GM12892 (cell line): ENCODE measurements around the gene CCS.

Experiments used
- DNase-seq: peaks from one replicate; pipeline ENCODE4 v3.0.0; 2011; ENCODE audit not compliant: insufficient read length
- FAIRE-seq: peaks from 2 replicates; lab custom pipeline; 2011; peaks lifted over from hg19 to GRCh38; lab: Jason Lieb, UNC
- POLR2A ChIP-seq: IDR thresholded peaks from 2 replicates; pipeline ENCODE4 v1.6.1; 2011; ENCODE audit warnings: low read depth, low read length, control low read depth
- POLR2AphosphoS5 ChIP-seq: IDR thresholded peaks from 2 replicates; pipeline ENCODE4 v1.6.1; 2011; ENCODE audit warnings: low read depth, low read length, control low read depth
- TAF1 ChIP-seq: IDR thresholded peaks from 2 replicates; pipeline ENCODE4 v1.6.1; 2011; ENCODE audit warnings: low read depth, mild to moderate bottlenecking, control low read depth, low read length, borderline replicate concordance

Gene CCS

DNA sequence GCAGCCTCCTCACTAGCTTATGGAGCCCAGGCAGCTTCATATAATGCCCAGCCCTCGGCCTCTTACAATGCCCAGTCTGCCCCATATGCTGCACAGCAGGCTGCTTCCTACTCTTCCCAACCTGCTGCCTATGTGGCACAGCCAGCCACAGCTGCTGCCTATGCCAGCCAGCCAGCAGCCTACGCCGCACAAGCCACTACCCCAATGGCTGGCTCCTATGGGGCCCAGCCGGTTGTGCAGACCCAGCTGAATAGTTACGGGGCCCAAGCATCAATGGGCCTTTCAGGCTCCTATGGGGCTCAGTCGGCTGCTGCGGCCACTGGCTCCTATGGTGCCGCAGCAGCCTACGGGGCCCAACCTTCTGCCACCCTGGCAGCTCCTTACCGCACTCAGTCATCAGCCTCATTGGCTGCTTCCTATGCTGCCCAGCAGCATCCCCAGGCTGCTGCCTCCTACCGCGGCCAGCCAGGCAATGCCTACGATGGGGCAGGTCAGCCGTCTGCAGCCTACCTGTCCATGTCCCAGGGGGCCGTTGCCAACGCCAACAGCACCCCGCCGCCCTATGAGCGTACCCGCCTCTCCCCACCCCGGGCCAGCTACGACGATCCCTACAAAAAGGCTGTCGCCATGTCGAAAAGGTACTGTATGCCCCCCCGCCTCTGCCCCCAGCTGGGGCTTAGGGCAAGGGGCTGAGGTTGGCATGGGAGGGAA is 32.2 kb downstream of the CCS start:
- no peak for TF ChIP-seq TAF1
- peak; percentile 0; the same call in 1 of the 2 replicates for TF ChIP-seq POLR2A
- FAIRE-seq: no peak
- DNase-seq: no peak

DNA sequence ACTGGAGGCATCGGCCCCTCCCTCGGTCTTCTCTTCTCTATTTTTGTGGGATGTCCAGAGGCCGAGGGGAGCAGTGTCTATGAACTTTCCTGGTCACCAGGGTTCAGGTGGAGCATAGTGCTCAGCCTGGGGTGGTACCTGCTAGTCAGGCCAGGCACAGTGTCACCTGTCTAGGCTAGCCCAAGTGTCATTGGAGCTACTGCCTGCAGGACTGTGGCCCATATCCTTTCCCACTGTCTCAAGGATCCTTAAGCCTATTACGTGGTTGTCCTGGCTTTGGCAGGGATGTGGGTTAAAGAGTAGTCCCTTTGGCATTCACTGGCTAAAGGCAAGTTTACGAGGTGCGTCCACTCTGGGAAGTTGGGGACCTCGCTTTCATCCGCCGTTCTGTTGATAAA is 32.8 kb downstream of the CCS start:
- DNase-seq: no peak
- no peak for FAIRE-seq

DNA sequence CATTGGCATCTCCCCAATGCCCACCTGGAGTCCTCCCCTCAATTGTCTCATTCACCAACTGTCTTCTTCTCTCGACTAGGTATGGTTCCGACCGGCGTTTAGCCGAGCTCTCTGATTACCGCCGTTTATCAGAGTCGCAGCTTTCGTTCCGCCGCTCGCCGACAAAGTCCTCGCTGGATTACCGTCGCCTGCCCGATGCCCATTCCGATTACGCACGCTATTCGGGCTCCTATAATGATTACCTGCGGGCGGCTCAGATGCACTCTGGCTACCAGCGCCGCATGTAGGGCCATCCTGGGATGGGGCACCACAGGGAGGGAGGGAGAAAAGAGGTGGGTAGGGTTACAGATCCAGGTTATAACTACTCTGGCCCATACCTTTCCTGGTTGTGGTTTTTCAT is 33.4 kb downstream of the CCS start:
- TF ChIP-seq POLR2A: no peak
- TF ChIP-seq POLR2AphosphoS5: no peak
- TF ChIP-seq TAF1: no peak
- FAIRE-seq (no peak), DNase-seq (no peak)

More for the DNA sequence above, 32.8 kb downstream of the CCS start:
- TF ChIP-seq POLR2A (no peak; the same call in 1 of the 2 replicates), POLR2AphosphoS5 (0 out of 2 replicates have a peak, but pooled peaks have one; percentile 42), TAF1 (no peak)

GRCh38 chr11:66626926-66627325 is 33.9 kb downstream of the CCS start:
- FAIRE-seq (no peak), DNase-seq (no peak)
- no peak for TF ChIP-seq TAF1
- no peak for TF ChIP-seq POLR2A
- no peak; the same call in 1 of the 2 replicates for TF ChIP-seq POLR2AphosphoS5

DNA sequence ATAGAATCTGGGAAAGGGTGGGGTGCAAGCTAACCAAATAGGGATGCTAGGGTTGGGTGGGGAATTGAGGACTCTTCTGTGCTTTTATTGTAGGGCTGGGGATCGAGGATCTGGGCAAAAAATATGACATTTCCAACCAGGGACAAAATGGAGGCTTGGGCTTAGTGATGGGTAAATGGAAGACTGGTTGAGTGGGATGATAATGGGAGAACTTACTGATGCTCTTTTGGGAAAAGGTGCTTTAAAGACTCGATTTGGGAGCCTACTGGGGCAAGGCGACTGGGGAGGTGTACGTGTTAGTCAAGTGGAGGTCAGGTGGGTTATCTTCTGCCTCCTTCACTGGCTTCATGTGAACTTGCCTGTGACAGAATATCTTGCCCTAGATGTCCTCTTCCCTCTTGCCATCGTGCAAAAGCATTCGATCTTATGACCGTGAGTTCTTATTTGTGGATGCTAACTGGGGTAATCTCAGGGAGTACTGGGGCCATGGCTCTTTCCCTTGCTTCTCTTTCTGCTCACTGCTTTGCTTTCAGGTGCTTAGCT is 35.1 kb downstream of the CCS start:
- TF ChIP-seq POLR2A (no peak; the same call in 1 of the 2 replicates), TAF1 (no peak), POLR2AphosphoS5 (peak; percentile 61; the same call in 1 of the 2 replicates)
- DNase-seq (no peak), FAIRE-seq (no peak)

- TF ChIP-seq POLR2AphosphoS5 (no peak), POLR2A (no peak), TAF1 (no peak)
- no peak for FAIRE-seq
- DNase-seq: no peak
Measured at GRCh38 chr11:66629356-66629755, 36.4 kb downstream of the CCS start.

DNA sequence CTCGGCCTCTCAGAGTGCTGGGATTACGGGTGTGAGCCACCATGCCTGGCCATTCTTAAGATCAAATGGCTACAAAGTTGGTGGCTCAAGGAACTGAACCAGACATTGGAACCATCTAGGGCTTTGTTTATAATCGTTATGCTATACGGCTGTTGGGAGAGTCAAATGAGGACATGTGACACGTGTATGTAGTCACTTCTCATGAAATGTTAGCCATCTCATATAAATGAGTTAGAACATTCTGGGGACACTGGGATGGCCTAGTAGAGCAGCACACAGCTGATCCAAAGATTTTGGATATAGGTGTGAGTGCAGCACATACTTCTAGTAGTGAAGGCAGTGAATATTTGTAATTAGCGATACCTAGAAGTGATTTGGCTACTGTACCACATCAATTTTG is 38.9 kb downstream of the CCS start:
- no peak for DNase-seq
- FAIRE-seq: peak; percentile 14
- no peak for TF ChIP-seq TAF1
- TF ChIP-seq POLR2A: no peak
- TF ChIP-seq POLR2AphosphoS5: no peak; the same call in 1 of the 2 replicates

DNA sequence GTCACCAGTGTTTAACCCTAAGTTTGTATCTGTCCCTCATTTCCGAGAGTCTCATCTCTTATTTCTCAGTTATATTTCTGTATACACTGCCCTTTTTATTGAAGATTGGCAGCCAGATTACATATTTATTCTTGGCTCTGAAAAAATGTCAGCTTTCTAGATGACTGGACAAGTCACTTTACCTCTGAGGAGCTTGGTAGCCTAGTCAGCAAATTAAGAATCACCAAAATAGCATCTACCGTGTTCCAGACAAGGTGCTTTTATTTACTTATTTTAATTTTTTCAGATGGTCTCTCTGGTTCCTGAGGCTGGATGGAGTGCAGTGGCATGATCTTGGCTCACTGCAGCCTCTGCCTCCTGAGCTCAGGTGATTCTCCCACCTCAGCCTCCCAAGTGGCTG is 40.0 kb downstream of the CCS start:
- TF ChIP-seq TAF1 (no peak), POLR2A (no peak), POLR2AphosphoS5 (no peak)
- no peak for DNase-seq
- no peak for FAIRE-seq

DNA sequence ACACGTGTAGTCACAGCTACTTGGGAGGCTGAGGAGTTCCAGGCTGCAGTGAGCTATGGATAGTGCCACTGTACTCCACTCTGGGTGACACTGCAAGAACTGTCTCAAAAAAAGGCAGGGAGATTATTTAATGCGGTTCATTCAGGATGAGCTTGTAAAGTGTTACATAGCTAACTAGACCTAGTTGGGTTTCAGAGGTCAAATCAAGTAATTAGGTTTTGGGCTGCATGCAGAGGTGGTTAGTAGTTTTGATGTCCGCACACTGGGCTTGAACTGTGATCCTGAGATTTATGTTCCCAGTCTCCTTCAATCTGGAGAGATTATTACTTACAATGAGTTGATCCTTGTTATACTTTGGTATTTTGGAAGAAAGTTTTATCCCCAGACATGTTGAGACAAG is 43.4 kb downstream of the CCS start:
- FAIRE-seq: no peak
- no peak for DNase-seq

GRCh38 chr11:66637557-66638176 is 44.7 kb downstream of the CCS start:
- DNase-seq: no peak
- TF ChIP-seq TAF1 (no peak), POLR2AphosphoS5 (no peak), POLR2A (no peak)
- FAIRE-seq: no peak

More for the DNA sequence above, 43.4 kb downstream of the CCS start:
- TF ChIP-seq POLR2A (no peak), TAF1 (no peak)

DNA sequence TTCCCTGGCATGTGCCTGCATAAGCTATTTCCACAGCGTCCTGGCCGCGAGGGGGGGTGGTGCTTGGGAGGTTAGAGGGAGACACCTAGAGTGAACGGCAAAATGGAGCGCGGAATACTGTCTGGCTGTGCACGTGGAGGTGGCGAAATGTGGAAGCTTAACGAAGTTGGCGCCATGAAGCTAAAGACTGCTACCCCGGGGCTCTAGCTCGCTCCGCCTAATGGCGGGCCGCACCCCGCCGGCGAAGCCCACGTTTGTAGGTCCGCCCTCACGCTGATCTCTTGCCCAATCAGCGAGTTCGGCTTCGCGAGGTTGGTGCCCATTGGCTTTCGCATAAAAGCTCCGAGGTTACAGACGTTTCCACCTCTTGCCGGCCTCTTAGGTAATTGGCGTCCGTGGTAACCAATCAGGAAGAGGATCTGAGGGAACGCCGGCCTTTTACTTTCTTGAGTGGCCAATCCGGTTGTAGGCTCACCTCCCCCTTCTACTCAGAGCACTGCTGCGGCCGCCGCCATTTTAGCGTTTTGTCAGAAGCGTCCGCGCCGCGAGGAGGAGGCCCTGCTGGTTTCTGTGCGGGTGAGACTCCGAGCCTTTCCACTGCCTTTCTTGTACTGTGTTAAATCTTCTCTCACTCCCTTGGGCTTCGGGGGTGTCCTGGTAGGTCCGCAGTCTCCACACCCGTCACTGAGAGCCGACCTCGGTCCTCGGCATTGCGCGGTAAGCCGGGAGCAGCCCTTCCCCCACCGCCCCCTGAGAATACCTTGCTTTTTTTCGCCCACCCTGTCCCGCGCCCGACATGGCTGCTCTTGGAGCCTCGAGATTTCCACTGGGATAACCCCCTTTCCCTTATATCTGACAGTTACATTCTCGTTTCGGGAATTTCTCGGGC is 45.4 kb downstream of the CCS start, which contains the start of gene RBM4:
Gene RBM4, plus strand, starts transcription at position 527 of the 889 bp plus-strand sequence. CDS start 1,009 bp downstream, outside the sequence.
- DNase-seq (peak; percentile 94), FAIRE-seq (peak; percentile 94)
- TF ChIP-seq POLR2AphosphoS5 (peak; percentile 93), TAF1 (peak; percentile 84; the same call in 1 of the 2 replicates), POLR2A (peak; percentile 94)

DNA sequence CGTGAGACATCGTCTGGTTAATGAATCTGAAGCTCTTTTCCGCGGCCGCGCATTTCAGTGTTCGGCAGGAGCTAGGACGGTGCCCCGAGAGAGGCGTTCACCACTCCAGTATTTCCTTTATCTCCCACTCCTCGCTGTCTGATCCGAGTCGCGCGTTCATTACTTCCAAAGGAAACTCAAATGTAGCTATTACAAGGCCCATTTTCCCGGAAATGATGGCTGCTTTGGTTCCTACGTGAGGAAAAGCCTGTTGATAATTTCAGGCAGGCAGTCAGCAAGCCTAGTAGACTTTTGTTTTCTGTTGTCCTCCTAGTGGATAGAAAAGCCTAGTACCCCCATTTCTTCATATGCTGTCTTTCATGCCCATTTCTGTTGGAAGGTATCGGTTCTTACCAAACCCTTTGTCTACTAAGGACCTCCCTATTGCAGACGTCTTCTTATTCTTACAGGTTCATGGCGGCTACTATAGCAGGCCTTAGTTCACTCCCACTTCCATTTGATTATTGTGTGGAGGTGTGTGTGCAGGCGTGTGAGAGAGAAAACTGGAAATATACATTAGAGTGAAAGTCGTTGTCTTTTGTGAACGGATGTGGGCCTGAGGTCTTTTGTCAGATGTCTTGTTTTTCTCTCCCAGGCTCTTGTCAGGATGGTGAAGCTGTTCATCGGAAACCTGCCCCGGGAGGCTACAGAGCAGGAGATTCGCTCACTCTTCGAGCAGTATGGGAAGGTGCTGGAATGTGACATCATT is 46.3 kb downstream of the CCS start:
- no peak for TF ChIP-seq TAF1
- TF ChIP-seq POLR2AphosphoS5: no peak
- peak; percentile 91 for FAIRE-seq
- DNase-seq: no peak
